GM12878 (cell line): Measurements from ENCODE around the gene SPART. TPM values are rescaled to one million over a fixed set of nuclear protein-coding genes. Genes with fewer than 3 reads are reported as not detected.

Experiments used
- ATAC-seq: fragments of 200-7000 bp; cut with Tn5 transposase; 3 replicates; pipeline ENCODE4 v1.9.1; 2020; ENCODE audit warnings: mild to moderate bottlenecking, moderate library complexity
- BruUV-seq: library from RNA; stranded (reverse); fragments of 400-500 nt; replicated peaks from 2 replicates; lab custom pipeline; 2021; lab: Mats Ljungman, UMichigan
- CTCF ChIA-PET: fragments of 300-600 bp; sonication (Branson Sonifier 250); formaldehyde crosslinking; extraction: SDS; loops from one replicate; lab custom pipeline; 2021; ENCODE audit warnings: inconsistent platforms; lab: Yijun Ruan, JAX
- POLR2A ChIA-PET: fragments of 350-600 bp; formaldehyde crosslinking; extraction: SDS; loops from one replicate; lab custom pipeline; 2021; ENCODE audit warnings: inconsistent platforms; lab: Charles Lee
- RAD21 ChIA-PET: fragments of 300-600 bp; sonication (Branson Sonifier 250); formaldehyde crosslinking; loops from one replicate; lab custom pipeline; 2023; ENCODE audit warnings: antibody characterized with exemption; ENCODE audit not compliant: unreplicated experiment; lab: Charles Lee
- SMC1A ChIA-PET: fragments of 300-600 bp; sonication (Branson Sonifier 250); formaldehyde crosslinking; loops from one replicate; lab custom pipeline; 2023; ENCODE audit not compliant: unreplicated experiment, uncharacterized antibody; lab: Charles Lee
- DNase-seq: peaks from one replicate; pipeline ENCODE4 v3.0.0-alpha.2; 2011; ENCODE audit warnings: low read depth, low spot score
- FAIRE-seq: peaks from 3 replicates; lab custom pipeline; 2011; peaks lifted over from hg19 to GRCh38; lab: Jason Lieb, UNC
- H2AFZ ChIP-seq: 2 replicates; pipeline ENCODE4 v1.6.0; 2011; ENCODE audit warnings: low read depth, low read length, control low read depth; ENCODE audit not compliant: control insufficient read depth
- H3K27ac ChIP-seq: 2 replicates; pipeline ENCODE4 v1.5.1; 2011; ENCODE audit warnings: control low read depth; ENCODE audit not compliant: control insufficient read depth, insufficient read depth
- H3K27me3 ChIP-seq, 2 experiments: replicated peaks in 1 of 2; 2 replicates each; pipeline versions ENCODE4 v1.6.0 to v1.6.1; 2011; ENCODE audit warnings: low read length in 1 of 2; ENCODE audit not compliant: control insufficient read depth in 2 of 2, insufficient read depth in 2 of 2
- H3K36me3 ChIP-seq, 2 experiments: 2 replicates each; pipeline ENCODE4 v1.5.1; 2011; ENCODE audit warnings: low read length in 1 of 2; ENCODE audit not compliant: control insufficient read depth in 2 of 2, insufficient read depth in 2 of 2
- H3K4me1 ChIP-seq: 2 replicates; pipeline ENCODE4 v1.6.1; 2011; ENCODE audit warnings: mild to moderate bottlenecking, low read length, moderate library complexity, mixed read lengths; ENCODE audit not compliant: control insufficient read depth, insufficient read depth
- H3K4me2 ChIP-seq: 2 replicates; pipeline ENCODE4 v1.6.0; 2011; ENCODE audit warnings: control low read depth; ENCODE audit not compliant: control insufficient read depth, insufficient read depth
- H3K4me3 ChIP-seq: fragments of 200-600 bp; sonication (generic); 2 replicates; pipeline ENCODE4 v1.5.1; 2016
- H3K79me2 ChIP-seq: 2 replicates; pipeline ENCODE4 v1.6.0; 2011; ENCODE audit warnings: low read length; ENCODE audit not compliant: control insufficient read depth, insufficient read depth
- H3K9ac ChIP-seq: 2 replicates; pipeline ENCODE4 v1.8.0; 2011; ENCODE audit warnings: low read length, control low read depth, mixed read lengths; ENCODE audit not compliant: control insufficient read depth, insufficient read depth
- H3K9me3 ChIP-seq: replicated peaks from 3 replicates; pipeline ENCODE4 v1.5.1; 2011; ENCODE audit warnings: mild to moderate bottlenecking, low read length; ENCODE audit not compliant: control insufficient read depth, insufficient read depth
- H4K20me1 ChIP-seq: 2 replicates; pipeline ENCODE4 v1.6.0; 2011; ENCODE audit not compliant: control insufficient read depth, insufficient read depth
- ATF7 ChIP-seq: fragments of 450-650 bp; IDR thresholded peaks from 2 replicates; pipeline ENCODE4 v1.6.1; 2016; ENCODE audit warnings: low read depth, mild to moderate bottlenecking
- CHD1 ChIP-seq: IDR thresholded peaks from 2 replicates; pipeline ENCODE4 v1.6.1; 2012; ENCODE audit warnings: low read depth, low read length, improper control_type of control experiment
- MTA2 ChIP-seq: fragments of 450-650 bp; IDR thresholded peaks from 2 replicates; pipeline ENCODE4 v1.6.1; 2016; ENCODE audit warnings: low read depth, mild to moderate bottlenecking, moderate library complexity
- NR2C2 ChIP-seq: IDR thresholded peaks from 2 replicates; pipeline ENCODE4 v1.6.1; 2011; ENCODE audit warnings: borderline replicate concordance, low read depth; ENCODE audit not compliant: control insufficient read depth, insufficient read length
- WGBS: methylation state at CpG from one replicate; pipeline ENCODE4 v1.1.6; 2016; ENCODE audit warnings: low lambda C conversion rate; ENCODE audit not compliant: insufficient replicate concordance, insufficient coverage; ENCODE audit errors: missing lambda C conversion rate; 5-methylcytosine and 5-hydroxymethylcytosine counted together
- in situ Hi-C: fragments of 300-500 bp; cut with MboI; formaldehyde crosslinking; loops from 9 replicates; pipeline ENCODE4 v1.14.3; 2018; ENCODE audit warnings: mixed read lengths
- intact Hi-C: fragments of 100-400 bp; cut with micrococcal nuclease; formaldehyde crosslinking; loops from one replicate; pipeline ENCODE4 v1.14.2; 2022; ENCODE audit not compliant: unreplicated experiment
- polyA plus RNA-seq, 11 experiments: library from polyadenylated mRNA; depleted of rRNA in 4 of 11; unstranded in 6 of 11; stranded (reverse) in 5 of 11; fragments of >200 nt; fragmentation: Nextera tagmentation in 4 of 11; fragmentation: Illumina TruSeq in 1 of 11; extraction: Ambion mirVana in 4 of 11; extraction: Trizol in 1 of 11; gene quantifications; 1 replicate in 1 of 11; 2 replicates in 10 of 11; pipeline versions ENCODE4 v1.2.1 to v1.2.3, GENCODE V29; 2011 to 2016; ENCODE audit warnings: inconsistent platforms in 2 of 11, missing spikeins in 2 of 11, low read depth in 1 of 11
- total RNA-seq, 4 experiments: library from RNA; depleted of rRNA in 3 of 4; stranded (reverse); fragments of >200 nt in 3 of 4; fragmentation: Illumina TruSeq in 1 of 4; extraction: Trizol in 1 of 4; gene quantifications; 2 replicates each; pipeline versions ENCODE4 v1.2.1 to v1.2.3, GENCODE V29; 2013 to 2021
- TF ChIP-seq, protein P1 (sequence below): fragments of 450-650 bp; IDR thresholded peaks from 2 replicates; pipeline ENCODE4 v1.6.1; 2017; ENCODE audit warnings: mild to moderate bottlenecking, moderate library complexity

SPART gene
- total and polyA plus RNA-seq, 10 of the 15 experiments (the other 5 are each of a cell fraction or from before 2014, with no cell fraction given) = 17.6 to 74.6 (median 42.1) TPM

DNA sequence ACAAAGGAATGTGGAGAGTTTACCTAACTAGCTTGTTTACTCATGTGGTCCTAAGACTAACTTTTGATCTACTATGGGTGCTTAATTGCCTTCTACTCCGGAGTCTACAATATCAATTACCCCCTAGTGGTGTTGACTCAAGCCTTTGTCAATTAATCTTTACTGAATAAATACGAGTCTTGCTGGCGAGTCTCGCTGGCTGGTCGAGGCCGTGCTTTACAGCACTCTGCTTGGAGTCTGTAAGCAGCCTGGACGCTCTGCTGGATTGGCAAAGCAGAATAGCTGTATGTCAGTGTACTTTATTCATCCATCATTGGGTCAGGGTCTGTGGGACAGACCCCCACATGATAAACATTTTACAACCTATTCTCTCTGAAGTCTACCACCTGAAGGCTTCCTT, 9.9 kb upstream of the SPART start (continued):
- TF ChIP-seq CHD1 = no peak

DNA sequence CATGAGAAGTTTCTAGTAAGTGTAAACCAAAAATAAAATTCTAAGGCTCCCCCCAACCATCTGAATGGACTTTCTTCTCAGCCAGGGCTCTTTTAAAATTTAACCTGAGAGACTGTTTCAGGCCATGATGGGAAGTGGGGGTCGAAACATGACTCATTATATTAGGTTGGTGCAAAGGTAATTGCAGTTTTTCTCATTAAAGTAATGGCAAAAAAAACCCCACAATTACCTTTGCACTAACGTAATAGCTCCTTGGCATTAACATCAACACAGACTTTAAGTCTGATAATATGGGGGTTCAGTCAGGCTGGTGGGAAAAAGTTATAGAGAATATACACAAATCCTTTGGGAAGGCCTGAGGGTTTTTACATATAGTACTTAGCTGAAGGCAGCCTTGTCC, 9.4 kb upstream of the SPART start:
- in situ Hi-C loops = no loop called here
- H3K4me2 ChIP-seq = no peak overlapping the region
- no peak overlapping the region for H3K9ac ChIP-seq
- peak; percentile 46 for ATAC-seq
- H4K20me1 ChIP-seq = no peaks in the 10 kb centered on the region
- H3K4me3 ChIP-seq = no peak overlapping the region
- no peak overlapping the region for H3K27ac ChIP-seq
- no peaks in the 10 kb centered on the region for H3K4me1 ChIP-seq
- POLR2A ChIA-PET = interaction anchor here (0.9 to 2.0 kb wide), 4 partner anchors 8 to 63 kb away, joined by 4 to 7 read pairs (median 6); partner anchors contain the start of gene SPART
- no peak overlapping the region for H2AFZ ChIP-seq
- TF ChIP-seq ATF7 = peak; percentile 42; the same call in 1 of the 2 replicates
- TF ChIP-seq, protein P1, sequence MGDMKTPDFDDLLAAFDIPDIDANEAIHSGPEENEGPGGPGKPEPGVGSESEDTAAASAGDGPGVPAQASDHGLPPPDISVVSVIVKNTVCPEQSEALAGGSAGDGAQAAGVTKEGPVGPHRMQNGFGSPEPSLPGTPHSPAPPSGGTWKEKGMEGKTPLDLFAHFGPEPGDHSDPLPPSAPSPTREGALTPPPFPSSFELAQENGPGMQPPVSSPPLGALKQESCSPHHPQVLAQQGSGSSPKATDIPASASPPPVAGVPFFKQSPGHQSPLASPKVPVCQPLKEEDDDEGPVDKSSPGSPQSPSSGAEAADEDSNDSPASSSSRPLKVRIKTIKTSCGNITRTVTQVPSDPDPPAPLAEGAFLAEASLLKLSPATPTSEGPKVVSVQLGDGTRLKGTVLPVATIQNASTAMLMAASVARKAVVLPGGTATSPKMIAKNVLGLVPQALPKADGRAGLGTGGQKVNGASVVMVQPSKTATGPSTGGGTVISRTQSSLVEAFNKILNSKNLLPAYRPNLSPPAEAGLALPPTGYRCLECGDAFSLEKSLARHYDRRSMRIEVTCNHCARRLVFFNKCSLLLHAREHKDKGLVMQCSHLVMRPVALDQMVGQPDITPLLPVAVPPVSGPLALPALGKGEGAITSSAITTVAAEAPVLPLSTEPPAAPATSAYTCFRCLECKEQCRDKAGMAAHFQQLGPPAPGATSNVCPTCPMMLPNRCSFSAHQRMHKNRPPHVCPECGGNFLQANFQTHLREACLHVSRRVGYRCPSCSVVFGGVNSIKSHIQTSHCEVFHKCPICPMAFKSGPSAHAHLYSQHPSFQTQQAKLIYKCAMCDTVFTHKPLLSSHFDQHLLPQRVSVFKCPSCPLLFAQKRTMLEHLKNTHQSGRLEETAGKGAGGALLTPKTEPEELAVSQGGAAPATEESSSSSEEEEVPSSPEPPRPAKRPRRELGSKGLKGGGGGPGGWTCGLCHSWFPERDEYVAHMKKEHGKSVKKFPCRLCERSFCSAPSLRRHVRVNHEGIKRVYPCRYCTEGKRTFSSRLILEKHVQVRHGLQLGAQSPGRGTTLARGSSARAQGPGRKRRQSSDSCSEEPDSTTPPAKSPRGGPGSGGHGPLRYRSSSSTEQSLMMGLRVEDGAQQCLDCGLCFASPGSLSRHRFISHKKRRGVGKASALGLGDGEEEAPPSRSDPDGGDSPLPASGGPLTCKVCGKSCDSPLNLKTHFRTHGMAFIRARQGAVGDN = peak; percentile 41
- TF ChIP-seq NR2C2 = no peak
- peak; percentile 94 for TF ChIP-seq MTA2
- H3K79me2 ChIP-seq = no peaks in the 10 kb centered on the region
- 0% methylated on average over 2 of the region's 2 CpGs for WGBS
- CTCF ChIA-PET = interaction anchor here (0.9 to 3.0 kb wide), 7 partner anchors 8 to 39 kb away, joined by 3 to 16 read pairs (median 5); partner anchors contain the start of gene SPART
- SMC1A ChIA-PET = interaction anchor here (1.0 to 5.3 kb wide), 10 partner anchors 8 to 76 kb away, joined by 3 to 30 read pairs (median 6); partner anchors contain the start of gene SPART
- H3K27me3 ChIP-seq = no peaks in the 10 kb centered on the region
- BruUV-seq = no TSS peak
- intact Hi-C loops = no loop called here
- no peaks in the 10 kb centered on the region for H3K9me3 ChIP-seq
- H3K36me3 ChIP-seq = no peaks in the 10 kb centered on the region
- DNase-seq = no peak
- FAIRE-seq = no peak
- RAD21 ChIA-PET = interaction anchor here (1.4 to 2.2 kb wide), 8 partner anchors 8 to 83 kb away, joined by 3 to 10 read pairs (median 6); partner anchors contain the start of gene SPART
